ENCODE data around the gene NPHS2. TPM values are rescaled to one million over a fixed set of nuclear protein-coding genes. Genes with fewer than 3 reads are reported as not detected.

Gene NPHS2
- total RNA-seq, 1 donor from 2014 or later = not detected

GRCh38 chr1:179591253-179591591 is 15.5 kb upstream of the NPHS2 start:
- H3K27me3 ChIP-seq = peaks cover 27% of the 10 kb centered on the region
- H3K27ac ChIP-seq = no peak overlapping the region
- no peaks in the 10 kb centered on the region for H3K36me3 Mint-ChIP-seq
- no peaks in the 10 kb centered on the region for H3F3A ChIP-seq (ENCODE audit: low read depth)
- no peaks in the 10 kb centered on the region for H3K27me3 Mint-ChIP-seq (ENCODE audit: insufficient read depth, low read depth)
- no peaks in the 10 kb centered on the region for H3K9me3 ChIP-seq (ENCODE audit: low read depth)
- H4K20me1 ChIP-seq (ENCODE audit: low read depth) = no peaks in the 10 kb centered on the region
- no peaks in the 10 kb centered on the region for H3K36me3 ChIP-seq
- H3K27ac Mint-ChIP-seq = no peak overlapping the region
- TF ChIP-seq EZH2 (IDR thresholded peaks at IDR 0.05) = no peak
- TF ChIP-seq EZH2phosphoT487 (IDR thresholded peaks at IDR 0.05) = no peak
- TF ChIP-seq, protein P1, sequence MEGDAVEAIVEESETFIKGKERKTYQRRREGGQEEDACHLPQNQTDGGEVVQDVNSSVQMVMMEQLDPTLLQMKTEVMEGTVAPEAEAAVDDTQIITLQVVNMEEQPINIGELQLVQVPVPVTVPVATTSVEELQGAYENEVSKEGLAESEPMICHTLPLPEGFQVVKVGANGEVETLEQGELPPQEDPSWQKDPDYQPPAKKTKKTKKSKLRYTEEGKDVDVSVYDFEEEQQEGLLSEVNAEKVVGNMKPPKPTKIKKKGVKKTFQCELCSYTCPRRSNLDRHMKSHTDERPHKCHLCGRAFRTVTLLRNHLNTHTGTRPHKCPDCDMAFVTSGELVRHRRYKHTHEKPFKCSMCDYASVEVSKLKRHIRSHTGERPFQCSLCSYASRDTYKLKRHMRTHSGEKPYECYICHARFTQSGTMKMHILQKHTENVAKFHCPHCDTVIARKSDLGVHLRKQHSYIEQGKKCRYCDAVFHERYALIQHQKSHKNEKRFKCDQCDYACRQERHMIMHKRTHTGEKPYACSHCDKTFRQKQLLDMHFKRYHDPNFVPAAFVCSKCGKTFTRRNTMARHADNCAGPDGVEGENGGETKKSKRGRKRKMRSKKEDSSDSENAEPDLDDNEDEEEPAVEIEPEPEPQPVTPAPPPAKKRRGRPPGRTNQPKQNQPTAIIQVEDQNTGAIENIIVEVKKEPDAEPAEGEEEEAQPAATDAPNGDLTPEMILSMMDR (IDR thresholded peaks at IDR 0.05) = no peak
- H3K4me2 ChIP-seq = no peak overlapping the region
- no peaks in the 10 kb centered on the region for H3K4me1 Mint-ChIP-seq
- no peaks in the 10 kb centered on the region for H3K4me1 ChIP-seq
- no peak for DNase-seq (ENCODE audit: low spot score)
- no peaks in the 10 kb centered on the region for H3K9me3 Mint-ChIP-seq
- no peaks in the 10 kb centered on the region for H3K79me2 ChIP-seq (ENCODE audit: low read depth)
- H3K9ac ChIP-seq = no peak overlapping the region
- H3K4me3 ChIP-seq = no peak overlapping the region
- H3K4me3 Mint-ChIP-seq = no peak overlapping the region
- no peak overlapping the region for H2AFZ ChIP-seq (replicated peaks)

DNA sequence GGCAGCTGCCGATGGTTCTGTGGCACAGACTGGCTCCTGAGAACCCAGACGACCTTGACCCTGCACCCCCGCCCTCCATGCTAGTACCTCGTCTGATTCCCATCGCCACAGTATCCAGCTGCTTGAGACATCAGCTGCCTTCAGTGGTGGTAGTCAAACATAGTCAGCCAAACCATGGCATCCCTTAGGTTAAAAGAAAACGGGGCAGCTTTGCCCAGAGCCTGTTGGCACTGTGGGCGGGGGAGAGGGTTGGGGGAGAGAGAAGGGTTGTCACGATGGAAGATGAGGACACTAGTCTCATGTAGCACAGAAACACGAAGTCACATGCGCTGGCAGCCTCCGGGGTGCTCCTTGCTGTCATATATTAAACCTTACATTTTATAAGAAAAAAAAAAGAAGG is 14.9 kb upstream of the NPHS2 start:
- TF ChIP-seq EZH2 (IDR thresholded peaks at IDR 0.05) (no peak), EZH2phosphoT487 (IDR thresholded peaks at IDR 0.05) (no peak)
- TF ChIP-seq, protein P1 (IDR thresholded peaks at IDR 0.05) = no peak
- peaks cover 4% of the 10 kb centered on the region for H3K4me1 ChIP-seq
- Mint-ChIP-seq H3K27me3 (ENCODE audit: insufficient read depth, low read depth) (no peaks in the 10 kb centered on the region), H3K9me3 (no peaks in the 10 kb centered on the region), H3K27ac (no peak overlapping the region), H3K36me3 (no peaks in the 10 kb centered on the region), H3K4me3 (no peak overlapping the region), H3K4me1 (peaks cover 3% of the 10 kb centered on the region)
- no peak overlapping the region for H2AFZ ChIP-seq (replicated peaks)
- peaks cover 33% of the 10 kb centered on the region for H3K27me3 ChIP-seq
- no peak overlapping the region for H3K27ac ChIP-seq
- no peaks in the 10 kb centered on the region for H3K36me3 ChIP-seq
- H3K4me2 ChIP-seq = no peak overlapping the region
- no peaks in the 10 kb centered on the region for H3F3A ChIP-seq (ENCODE audit: low read depth)
- H3K9me3 ChIP-seq (ENCODE audit: low read depth) = no peaks in the 10 kb centered on the region
- DNase-seq (ENCODE audit: low spot score) = no peak
- H4K20me1 ChIP-seq (ENCODE audit: low read depth) = no peaks in the 10 kb centered on the region
- no peak overlapping the region for H3K4me3 ChIP-seq
- H3K79me2 ChIP-seq (ENCODE audit: low read depth) = no peaks in the 10 kb centered on the region
- no peak overlapping the region for H3K9ac ChIP-seq

DNA sequence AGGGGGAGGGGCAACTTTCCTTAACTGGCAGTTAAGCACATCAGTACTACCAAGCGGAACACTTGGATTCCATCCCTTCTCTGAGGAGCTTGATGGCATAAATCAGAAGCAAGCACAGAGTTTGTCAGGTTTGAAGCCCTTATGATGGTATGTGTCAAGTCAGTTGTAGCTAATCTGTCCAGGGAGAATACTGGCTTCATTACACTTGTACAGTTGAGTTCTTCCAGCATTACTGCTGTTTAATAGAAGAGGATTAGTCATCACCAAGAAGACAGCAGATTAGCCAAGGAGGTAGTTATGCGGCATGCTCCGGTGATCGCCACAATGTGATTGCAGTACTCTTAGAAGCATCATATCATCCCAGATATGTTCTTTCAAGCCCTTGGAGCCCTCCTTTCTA is 13.8 kb upstream of the NPHS2 start:
- Histone ChIP-seq H2AFZ (replicated peaks) (no peak overlapping the region), H4K20me1 (ENCODE audit: low read depth) (no peaks in the 10 kb centered on the region), H3K4me1 (peaks cover 4% of the 10 kb centered on the region), H3K27me3 (peaks cover 40% of the 10 kb centered on the region), H3K4me2 (no peak overlapping the region), H3K27ac (no peak overlapping the region), H3K79me2 (ENCODE audit: low read depth) (no peaks in the 10 kb centered on the region), H3K9ac (no peak overlapping the region), H3F3A (ENCODE audit: low read depth) (no peaks in the 10 kb centered on the region), H3K4me3 (no peak overlapping the region), H3K9me3 (ENCODE audit: low read depth) (no peaks in the 10 kb centered on the region), H3K36me3 (no peaks in the 10 kb centered on the region)
- Mint-ChIP-seq H3K27me3 (ENCODE audit: insufficient read depth, low read depth) (no peaks in the 10 kb centered on the region), H3K4me1 (peaks cover 3% of the 10 kb centered on the region), H3K36me3 (no peaks in the 10 kb centered on the region), H3K27ac (no peak overlapping the region), H3K4me3 (no peak overlapping the region), H3K9me3 (no peaks in the 10 kb centered on the region)
- TF ChIP-seq EZH2 (IDR thresholded peaks at IDR 0.05) = no peak
- TF ChIP-seq EZH2phosphoT487 (IDR thresholded peaks at IDR 0.05) = no peak
- TF ChIP-seq, protein P1 (IDR thresholded peaks at IDR 0.05) = no peak
- DNase-seq (ENCODE audit: low spot score) = no peak

Measured in neural progenitor cell (in vitro differentiated cells).